BLaER1 treated with 17β-estradiol and CSF1 and Interleukin-3, amounts not matched to agents 10 nM and 100 nM (cell line): ENCODE data around the gene IRF2.

Experiments
- H3K27ac ChIP-seq, 11 experiments: shearing (Covaris generic); formaldehyde crosslinking; 2 replicates each; pipeline ENCODE4 v1.8.1; 2022
- H3K27me3 ChIP-seq, 11 experiments: shearing (Covaris generic); formaldehyde crosslinking; 2 replicates each; pipeline ENCODE4 v1.8.1; 2022
- H3K36me3 ChIP-seq, 11 experiments: shearing (Covaris generic); formaldehyde crosslinking; 2 replicates each; pipeline ENCODE4 v1.8.1; 2022
- H3K4me1 ChIP-seq, 10 experiments: shearing (Covaris generic); formaldehyde crosslinking; 2 replicates each; pipeline ENCODE4 v1.8.1; 2022
- H3K4me2 ChIP-seq, 11 experiments: shearing (Covaris generic); formaldehyde crosslinking; 2 replicates each; pipeline ENCODE4 v1.8.1; 2022
- H3K4me3 ChIP-seq, 10 experiments: shearing (Covaris generic); formaldehyde crosslinking; 2 replicates each; pipeline ENCODE4 v1.8.1; 2022
- H3K9ac ChIP-seq, 11 experiments: shearing (Covaris generic); formaldehyde crosslinking; 2 replicates each; pipeline ENCODE4 v1.8.1; 2022
- H3K9me3 ChIP-seq, 11 experiments: shearing (Covaris generic); formaldehyde crosslinking; replicated peaks in 1 of 11; 2 replicates each; pipeline ENCODE4 v1.8.1; 2022
- H4K20me1 ChIP-seq, 11 experiments: shearing (Covaris generic); formaldehyde crosslinking; 2 replicates each; pipeline ENCODE4 v1.8.1; 2022
- Cebpa-rat ChIP-seq, 11 experiments: shearing (Covaris generic); IDR thresholded peaks; 2 replicates each; pipeline ENCODE4 v1.8.1; 2022

Gene IRF2

GRCh38 chr4:184477201-184477999 lies 3.0 kb upstream of the IRF2 start:
- H3K9ac ChIP-seq = peak overlapping the region in 4 of 11 experiments; percentile 2 to 96 (median 63); a peak in 4 of 22 replicates
- peak overlapping the region in 4 of 11 experiments; percentile 10 to 99 (median 98); a peak in 2 of 22 replicates for H3K27ac ChIP-seq
- H3K4me3 ChIP-seq = peak overlapping the region in 4 of 10 experiments; percentile 81 to 93 (median 92); a peak in 5 of 20 replicates
- H4K20me1 ChIP-seq = peaks cover 0 to 12% (median 3%) of the 10 kb centered on the region in 11 experiments; a peak in 5 of 22 replicates
- peaks cover 27 to 64% (median 29%) of the 10 kb centered on the region in 10 experiments for H3K4me1 ChIP-seq
- peak overlapping the region; percentile 85 to 99 (median 93) for H3K4me2 ChIP-seq
- no peak for TF ChIP-seq Cebpa-rat (IDR thresholded peaks at IDR 0.05)
- H3K27me3 ChIP-seq = no peaks in the 10 kb centered on the region
- H3K9me3 ChIP-seq = no peaks in the 10 kb centered on the region
- H3K36me3 ChIP-seq = no peaks in the 10 kb centered on the region

- Histone ChIP-seq H3K27me3 (no peaks in the 10 kb centered on the region), H3K4me3 (peak overlapping the region in 8 of 10 experiments; percentile 48 to 95 (median 90); a peak in 14 of 20 replicates), H3K9me3 (no peaks in the 10 kb centered on the region), H3K4me1 (peaks cover 33 to 64% (median 35%) of the 10 kb centered on the region in 10 experiments), H3K4me2 (peak overlapping the region; percentile 85 to 99 (median 93)), H3K9ac (peak overlapping the region in 9 of 11 experiments; percentile 2 to 99 (median 96); a peak in 9 of 22 replicates), H3K36me3 (no peaks in the 10 kb centered on the region), H3K27ac (peak overlapping the region in 6 of 11 experiments; percentile 97 to 99 (median 98); a peak in 7 of 22 replicates), H4K20me1 (peaks cover 0 to 17% (median 7%) of the 10 kb centered on the region in 11 experiments; a peak in 7 of 22 replicates)
- no peak for TF ChIP-seq Cebpa-rat (IDR thresholded peaks at IDR 0.05)
Observed at GRCh38 chr4:184476695-184477094, 2.3 kb upstream of the IRF2 start.

GRCh38 chr4:184475498-184475897 lies 1.1 kb upstream of the IRF2 start:
- H3K27ac ChIP-seq = peak overlapping the region; percentile 89 to 99 (median 98)
- peak overlapping the region; percentile 85 to 99 (median 93) for H3K4me2 ChIP-seq
- TF ChIP-seq Cebpa-rat (IDR thresholded peaks at IDR 0.05) = no peak
- peaks cover 42 to 67% (median 46%) of the 10 kb centered on the region in 10 experiments for H3K4me1 ChIP-seq
- 0 out of 22 replicates have a peak, but pooled peaks cover 0 to under 1% (median 0%) of the 10 kb centered on the region in 11 experiments for H3K36me3 ChIP-seq
- peaks cover 0 to 25% (median 14%) of the 10 kb centered on the region in 11 experiments; a peak in 14 of 22 replicates for H4K20me1 ChIP-seq
- H3K4me3 ChIP-seq = peak overlapping the region; percentile 79 to 95 (median 90)
- H3K27me3 ChIP-seq = no peaks in the 10 kb centered on the region
- H3K9ac ChIP-seq = peak overlapping the region; percentile 93 to 99 (median 98)
- no peaks in the 10 kb centered on the region for H3K9me3 ChIP-seq

GRCh38 chr4:184475096-184475461 lies 729 bp upstream of the IRF2 start:
- Histone ChIP-seq H3K4me3 (peak overlapping the region; percentile 79 to 95 (median 90)), H3K27ac (peak overlapping the region; percentile 89 to 99 (median 98)), H3K9me3 (no peaks in the 10 kb centered on the region), H4K20me1 (peaks cover 0 to 29% (median 18%) of the 10 kb centered on the region in 11 experiments; a peak in 16 of 22 replicates), H3K9ac (peak overlapping the region; percentile 93 to 99 (median 98)), H3K36me3 (peaks cover 0 to 5% (median 0%) of the 10 kb centered on the region in 11 experiments; a peak in 1 of 22 replicates), H3K4me1 (peaks cover 46 to 67% (median 50%) of the 10 kb centered on the region in 10 experiments), H3K4me2 (peak overlapping the region; percentile 85 to 99 (median 93)), H3K27me3 (no peaks in the 10 kb centered on the region)
- TF ChIP-seq Cebpa-rat (IDR thresholded peaks at IDR 0.05) = no peak

- TF ChIP-seq Cebpa-rat (IDR thresholded peaks at IDR 0.05) = no peak
- Histone ChIP-seq H3K9ac (peak overlapping the region; percentile 98 to 99 (median 99)), H4K20me1 (peaks cover 0 to 43% (median 32%) of the 10 kb centered on the region in 11 experiments; a peak in 17 of 22 replicates), H3K36me3 (peaks cover 0 to 19% (median 7%) of the 10 kb centered on the region in 11 experiments; a peak in 10 of 22 replicates), H3K4me2 (peak overlapping the region; percentile 76 to 95 (median 92)), H3K4me1 (peaks cover 56 to 67% (median 62%) of the 10 kb centered on the region in 10 experiments), H3K9me3 (no peaks in the 10 kb centered on the region), H3K4me3 (peak overlapping the region; percentile 79 to 97 (median 92)), H3K27me3 (no peaks in the 10 kb centered on the region), H3K27ac (peak overlapping the region; percentile 97 to 99 (median 98))
Observed at GRCh38 chr4:184473499-184474262, 669 bp downstream of the IRF2 start.

- TF ChIP-seq Cebpa-rat (IDR thresholded peaks at IDR 0.05) = no peak
- H3K36me3 ChIP-seq = peaks cover 0 to 27% (median 7%) of the 10 kb centered on the region in 11 experiments; a peak in 10 of 22 replicates
- peak overlapping the region; percentile 79 to 97 (median 92) for H3K4me3 ChIP-seq
- H3K27me3 ChIP-seq = no peaks in the 10 kb centered on the region
- H3K4me2 ChIP-seq = peak overlapping the region; percentile 76 to 95 (median 92)
- H3K4me1 ChIP-seq = peaks cover 54 to 68% (median 60%) of the 10 kb centered on the region in 10 experiments
- no peaks in the 10 kb centered on the region for H3K9me3 ChIP-seq
- peaks cover 0 to 52% (median 39%) of the 10 kb centered on the region in 11 experiments; a peak in 17 of 22 replicates for H4K20me1 ChIP-seq
- peak overlapping the region; percentile 98 to 99 (median 99) for H3K9ac ChIP-seq
- peak overlapping the region; percentile 97 to 99 (median 98) for H3K27ac ChIP-seq
Observed at GRCh38 chr4:184472614-184473498, 1.5 kb downstream of the IRF2 start.

GRCh38 chr4:184471881-184472613 lies 2.3 kb downstream of the IRF2 start:
- no peaks in the 10 kb centered on the region for H3K27me3 ChIP-seq
- H3K36me3 ChIP-seq = peaks cover 0 to 29% (median 7%) of the 10 kb centered on the region in 11 experiments; a peak in 11 of 22 replicates
- peak overlapping the region; percentile 98 to 99 (median 99) for H3K9ac ChIP-seq
- peak overlapping the region; percentile 76 to 95 (median 92) for H3K4me2 ChIP-seq
- H4K20me1 ChIP-seq = peaks cover 0 to 59% (median 46%) of the 10 kb centered on the region in 11 experiments; a peak in 17 of 22 replicates
- H3K9me3 ChIP-seq = no peaks in the 10 kb centered on the region
- peak overlapping the region; percentile 97 to 99 (median 98) for H3K27ac ChIP-seq
- H3K4me3 ChIP-seq = peak overlapping the region; percentile 79 to 97 (median 92)
- TF ChIP-seq Cebpa-rat (IDR thresholded peaks at IDR 0.05) = no peak
- peaks cover 46 to 60% (median 52%) of the 10 kb centered on the region in 10 experiments for H3K4me1 ChIP-seq
